Kidney (tissue), 14 donors: Measurements from ENCODE around the gene XYLT1. TPM values are rescaled to one million over a fixed set of nuclear protein-coding genes. Genes with fewer than 3 reads are reported as not detected.

Source experiments
- DNase-seq, 5 donors: peaks; one replicate each; pipeline ENCODE4 v3.0.0-alpha.2; 2013 to 2020
- FAIRE-seq: peaks from 2 replicates; lab custom pipeline; 2012; peaks lifted over from hg19 to GRCh38; lab: Jason Lieb, UNC
- H3K27ac ChIP-seq, 2 donors: one replicate each; pipeline ENCODE4 v1.7.0; 2013; ENCODE audit warnings: low read depth in 2 of 2, low read length in 2 of 2, inconsistent platforms in 1 of 2
- H3K27me3 ChIP-seq: one replicate; pipeline ENCODE4 v1.7.1; 2013; ENCODE audit warnings: low read length, inconsistent platforms; ENCODE audit not compliant: control insufficient read depth, insufficient read depth
- H3K36me3 ChIP-seq, 3 donors: one replicate each; pipeline versions ENCODE4 v1.7.0 to v1.7.1; 2013; ENCODE audit warnings: low read length in 3 of 3, control low read depth in 1 of 3, inconsistent platforms in 1 of 3; ENCODE audit not compliant: insufficient read depth in 3 of 3, control insufficient read depth in 2 of 3
- H3K4me1 ChIP-seq, 3 donors: one replicate each; pipeline versions ENCODE4 v1.7.0 to v1.7.1; 2013; ENCODE audit warnings: low read length in 3 of 3, inconsistent platforms in 1 of 3, low read depth in 1 of 3; ENCODE audit not compliant: control insufficient read depth in 2 of 3, insufficient read depth in 2 of 3
- H3K4me3 ChIP-seq, 3 donors: one replicate each; pipeline versions ENCODE4 v1.7.0 to v1.8.1; 2013; ENCODE audit warnings: low read length in 3 of 3, control low read depth in 1 of 3, inconsistent platforms in 1 of 3
- H3K9ac ChIP-seq, 3 donors: one replicate each; pipeline versions ENCODE4 v1.7.0 to v1.7.1; 2013; ENCODE audit warnings: low read length in 3 of 3, control low read depth in 1 of 3, inconsistent platforms in 1 of 3
- H3K9me3 ChIP-seq, 3 donors: one replicate each; pipeline versions ENCODE4 v1.7.0 to v1.7.1; 2013; ENCODE audit warnings: low read length in 3 of 3, control low read depth in 1 of 3, inconsistent platforms in 1 of 3; ENCODE audit not compliant: control insufficient read depth in 2 of 3, insufficient read depth in 1 of 3
- intact Hi-C: fragments of 100-400 bp; cut with DNase I; formaldehyde crosslinking; loops from one replicate; pipeline ENCODE4 v1.11.1; 2022
- polyA plus RNA-seq: library from polyadenylated mRNA; stranded (reverse); fragments of 350-450 nt; fragmentation: Illumina TruSeq; extraction: RNeasy Lipid Tissue Mini Kit (QIAGEN cat#74804); gene quantifications from one replicate; pipeline ENCODE4 v1.2.3, GENCODE V29; 2014; ENCODE audit warnings: low read depth, low replicate concordance; ENCODE audit not compliant: insufficient read depth
- total RNA-seq: library from RNA; stranded (reverse); fragmentation: NEBNext Ultra II Directional; extraction: Animal tissue kit (Norgen Biotek cat#: 25700); gene quantifications from one replicate; pipeline ENCODE4 v1.2.1, GENCODE V29; 2021
- TF ChIP-seq, protein P1 (sequence below): IDR thresholded peaks from 3 replicates; pipeline ENCODE4 v1.5.1; 2012; ENCODE audit warnings: mild to moderate bottlenecking, moderate library complexity, borderline replicate concordance; ENCODE audit not compliant: insufficient read depth; ENCODE audit errors: extremely low read depth
- donor health status: control.
- donor health status: control.
- donor health status: control.
- donor health status: control.
- donor health status: control.
- donor health status: DM: yes; HTN: yes; CAD: no.
- donor health status: Normal renal cell carcinoma (clear cell type).

Gene XYLT1
- total and polyA plus RNA-seq, 2 donors from 2014 or later = 0.52 to 7.6 TPM

DNA sequence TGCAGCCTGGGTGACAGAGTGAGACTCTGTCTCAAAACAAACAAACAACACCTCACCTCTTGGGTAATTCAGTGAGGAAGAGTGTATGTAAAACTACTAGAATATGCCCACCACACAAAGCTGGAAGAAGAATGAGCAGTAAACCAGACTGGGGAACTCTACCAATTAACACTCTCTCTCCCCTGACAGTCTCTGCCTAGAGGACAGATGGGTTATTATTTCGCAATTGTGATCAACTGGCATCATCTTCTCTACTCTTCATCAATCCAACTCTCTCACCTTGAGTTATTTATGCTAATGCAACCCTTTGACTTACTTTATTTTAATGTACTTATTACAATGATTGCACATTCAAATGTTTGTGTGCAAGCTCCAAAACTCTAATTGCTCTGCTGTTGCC lies 205.6 kb downstream of the XYLT1 start:
- FAIRE-seq (no peak), DNase-seq (no peak)
- H3K27me3 ChIP-seq = no peaks in the 10 kb centered on the region
- H3K9me3 ChIP-seq = no peaks in the 10 kb centered on the region
- no peak overlapping the region for H3K9ac ChIP-seq
- intact Hi-C loops = no loop called here
- no peaks in the 10 kb centered on the region for H3K4me1 ChIP-seq
- H3K27ac ChIP-seq = no peak overlapping the region
- H3K36me3 ChIP-seq = no peaks in the 10 kb centered on the region
- no peak overlapping the region for H3K4me3 ChIP-seq
- TF ChIP-seq, protein P1, sequence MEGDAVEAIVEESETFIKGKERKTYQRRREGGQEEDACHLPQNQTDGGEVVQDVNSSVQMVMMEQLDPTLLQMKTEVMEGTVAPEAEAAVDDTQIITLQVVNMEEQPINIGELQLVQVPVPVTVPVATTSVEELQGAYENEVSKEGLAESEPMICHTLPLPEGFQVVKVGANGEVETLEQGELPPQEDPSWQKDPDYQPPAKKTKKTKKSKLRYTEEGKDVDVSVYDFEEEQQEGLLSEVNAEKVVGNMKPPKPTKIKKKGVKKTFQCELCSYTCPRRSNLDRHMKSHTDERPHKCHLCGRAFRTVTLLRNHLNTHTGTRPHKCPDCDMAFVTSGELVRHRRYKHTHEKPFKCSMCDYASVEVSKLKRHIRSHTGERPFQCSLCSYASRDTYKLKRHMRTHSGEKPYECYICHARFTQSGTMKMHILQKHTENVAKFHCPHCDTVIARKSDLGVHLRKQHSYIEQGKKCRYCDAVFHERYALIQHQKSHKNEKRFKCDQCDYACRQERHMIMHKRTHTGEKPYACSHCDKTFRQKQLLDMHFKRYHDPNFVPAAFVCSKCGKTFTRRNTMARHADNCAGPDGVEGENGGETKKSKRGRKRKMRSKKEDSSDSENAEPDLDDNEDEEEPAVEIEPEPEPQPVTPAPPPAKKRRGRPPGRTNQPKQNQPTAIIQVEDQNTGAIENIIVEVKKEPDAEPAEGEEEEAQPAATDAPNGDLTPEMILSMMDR = no peak

DNA sequence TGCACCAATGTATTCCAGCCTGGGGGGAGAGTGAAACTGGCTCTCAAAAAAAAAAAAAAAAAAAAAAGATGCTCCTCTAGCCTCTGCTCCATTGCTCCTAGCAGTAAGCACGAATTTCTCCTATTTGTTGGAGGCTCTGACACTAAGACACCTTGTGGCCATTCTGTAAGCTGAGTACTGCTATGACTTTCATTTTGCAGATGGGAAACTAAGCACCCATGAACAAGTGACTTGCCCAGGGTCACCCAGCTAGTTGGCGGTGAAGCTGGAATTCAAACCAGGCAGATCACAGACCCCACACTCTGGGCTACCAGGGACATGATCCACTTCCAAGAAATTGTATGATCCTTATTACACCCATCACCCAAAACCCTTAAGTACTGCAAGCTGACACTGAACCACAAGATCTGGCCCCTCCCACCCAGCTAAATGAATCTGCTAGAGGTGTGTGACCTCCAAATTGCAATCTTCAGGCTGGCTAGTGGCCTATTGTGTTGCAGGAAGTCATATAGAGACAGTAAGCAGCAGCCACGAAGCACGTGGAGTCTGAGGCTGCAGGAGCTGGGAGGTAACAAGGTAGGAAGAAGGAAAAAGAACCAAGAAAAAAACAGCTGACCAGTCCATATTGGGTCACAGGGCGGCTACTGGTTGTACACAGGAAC lies 209.4 kb downstream of the XYLT1 start:
- no peak overlapping the region for H3K9ac ChIP-seq
- H3K36me3 ChIP-seq = no peaks in the 10 kb centered on the region
- H3K9me3 ChIP-seq = no peaks in the 10 kb centered on the region
- H3K27ac ChIP-seq = no peak overlapping the region
- H3K27me3 ChIP-seq = no peaks in the 10 kb centered on the region
- H3K4me1 ChIP-seq = no peaks in the 10 kb centered on the region
- DNase-seq (no peak), FAIRE-seq (no peak)
- TF ChIP-seq, protein P1 = no peak
- intact Hi-C loops = no loop called here
- H3K4me3 ChIP-seq = no peak overlapping the region

DNA sequence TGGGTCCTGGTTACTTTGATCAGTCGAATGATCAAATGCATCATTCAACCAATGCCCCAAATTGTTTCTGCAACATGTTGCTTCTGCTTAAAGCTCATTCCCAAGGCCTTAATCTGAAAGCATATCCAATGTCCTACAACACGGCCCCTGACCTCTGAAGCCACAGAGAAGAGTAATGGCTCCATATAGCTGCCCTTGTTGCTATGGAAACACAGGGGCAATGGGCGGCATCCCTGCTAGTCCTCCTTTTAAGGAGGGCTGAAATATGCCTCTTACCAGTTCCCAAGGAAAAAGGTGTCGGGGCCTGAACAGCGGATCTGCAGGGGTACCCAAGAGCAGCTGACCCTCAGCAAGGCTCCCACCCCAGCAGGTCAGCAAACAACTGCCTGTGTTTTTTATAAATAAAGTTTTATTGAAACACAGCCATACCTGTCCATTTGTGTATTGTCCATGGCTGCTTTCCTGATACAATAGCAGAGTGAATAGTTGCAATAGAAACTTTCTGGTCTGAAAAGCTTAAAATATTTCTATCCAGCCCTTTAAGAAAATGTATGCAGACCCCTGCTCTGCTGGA lies 210.4 kb downstream of the XYLT1 start:
- H3K9ac ChIP-seq = no peak overlapping the region
- no peak overlapping the region for H3K27ac ChIP-seq
- no peaks in the 10 kb centered on the region for H3K4me1 ChIP-seq
- H3K4me3 ChIP-seq = no peak overlapping the region
- intact Hi-C loops = no loop called here
- H3K9me3 ChIP-seq = no peaks in the 10 kb centered on the region
- no peaks in the 10 kb centered on the region for H3K36me3 ChIP-seq
- FAIRE-seq = no peak
- TF ChIP-seq, protein P1 = no peak
- H3K27me3 ChIP-seq = no peaks in the 10 kb centered on the region
- DNase-seq = no peak
